ENCODE results near the gene AGAP5. TPM values are rescaled to one million over a fixed set of nuclear protein-coding genes. Genes with fewer than 3 reads are reported as not detected.

The AGAP5 gene
- total and polyA plus RNA-seq, 2 of the 13 experiments (the other 11 are each of a cell fraction or from before 2014, with no cell fraction given): 5.3 to 7.9 TPM

DNA sequence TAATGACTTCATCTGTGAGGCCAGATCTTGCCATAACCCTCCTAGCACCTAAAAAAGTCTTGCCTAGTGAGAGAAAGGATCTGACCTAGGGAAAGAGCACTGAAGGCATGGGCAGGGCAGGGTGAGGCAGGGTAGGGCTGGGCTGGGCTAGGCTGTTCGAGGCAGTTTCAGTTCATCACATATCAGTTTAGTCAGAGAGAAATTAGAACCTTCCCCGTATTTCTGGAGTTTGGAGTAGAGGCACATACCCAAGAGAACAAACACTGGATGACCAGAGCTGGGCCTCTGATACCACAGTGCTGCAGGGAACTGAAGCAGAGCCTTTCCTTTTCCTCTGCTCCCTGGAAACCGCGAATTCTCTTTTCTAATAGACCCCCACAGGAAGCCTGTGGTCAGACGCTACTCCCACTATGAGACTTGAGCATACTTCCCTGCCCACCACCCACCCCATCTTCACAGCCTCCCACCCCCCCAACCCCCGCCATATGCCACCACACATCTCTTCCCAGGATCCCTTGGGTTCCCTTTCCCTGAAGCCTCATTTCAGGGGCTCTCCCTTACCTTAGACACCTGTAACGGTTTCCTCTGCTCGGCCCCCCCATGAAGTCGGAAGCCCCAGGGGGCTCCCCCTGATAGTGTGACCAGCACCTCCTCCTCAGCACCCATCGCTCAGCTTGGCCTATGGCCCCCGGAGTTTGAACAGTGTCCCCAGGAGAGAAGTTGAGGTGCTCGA lies 42.5 kb downstream of the AGAP5 start:
- DNase-seq (ENCODE audit: low spot score): no peak
- H3K79me2 ChIP-seq (ENCODE audit: insufficient read depth, low read length): no peaks in the 10 kb centered on the region
- peaks cover 0 to 6% of the 10 kb centered on the region in 2 experiments; a peak in 1 of 5 replicates for H3K27me3 ChIP-seq (ENCODE audit: control insufficient read depth in 1 of 2, insufficient read depth in 2 of 2, low read length in 2 of 2)
- no peak for FAIRE-seq
- no TSS peak for BruUV-seq (replicated peaks)
- ATAC-seq: no peak
- H2AFZ ChIP-seq (ENCODE audit: low read length): no peak overlapping the region
- 28% methylated on average over 12 of the region's 12 CpGs for WGBS (ENCODE audit: low lambda C conversion rate)
- peak overlapping the region; percentile 20; the same call in 1 of the 2 replicates for H3K4me2 ChIP-seq (ENCODE audit: low read depth, low read length)
- no peaks in the 10 kb centered on the region for H3K36me3 ChIP-seq (replicated peaks in 1 of 2; ENCODE audit: control insufficient read depth in 1 of 2, insufficient read depth in 2 of 2, low read length in 2 of 2)
- no peak overlapping the region for H3K4me3 ChIP-seq (replicated peaks in 1 of 3; ENCODE audit: insufficient read depth in 1 of 3, low read depth in 2 of 3, low read length in 3 of 3)
- POLR2A ChIA-PET: no interaction called here
- no peaks in the 10 kb centered on the region for H3K9me3 ChIP-seq (ENCODE audit: low read length)
- H3K9ac ChIP-seq (ENCODE audit: insufficient read depth, low read depth, low read length): no peak overlapping the region
- intact Hi-C loops (cut with micrococcal nuclease; ENCODE audit: unreplicated experiment) (no loop called here), in situ Hi-C loops (cut with HindIII; ENCODE audit: extremely low pct_ligation_motif_present, low pct_unique_long_range_greater_than_20kb) (no loop called here)
- TF ChIP-seq ZNF746 (CRISPR knock-in tag; IDR thresholded peaks at IDR 0.05) (no peak), HMGA1 (CRISPR knock-in tag; conservative IDR thresholded peaks at IDR 0.05) (no peak), ZNF652 (CRISPR knock-in tag; IDR thresholded peaks at IDR 0.05; ENCODE audit: borderline replicate concordance, low read depth) (no peak), RELA (CRISPR knock-in tag; IDR thresholded peaks at IDR 0.05) (no peak), ZNF207 (IDR thresholded peaks at IDR 0.05; ENCODE audit: borderline replicate concordance) (no peak), SRSF1 (optimal IDR thresholded peaks at IDR 0.05; ENCODE audit: low read depth, low read length) (no peak)
- TF ChIP-seq, protein P1, sequence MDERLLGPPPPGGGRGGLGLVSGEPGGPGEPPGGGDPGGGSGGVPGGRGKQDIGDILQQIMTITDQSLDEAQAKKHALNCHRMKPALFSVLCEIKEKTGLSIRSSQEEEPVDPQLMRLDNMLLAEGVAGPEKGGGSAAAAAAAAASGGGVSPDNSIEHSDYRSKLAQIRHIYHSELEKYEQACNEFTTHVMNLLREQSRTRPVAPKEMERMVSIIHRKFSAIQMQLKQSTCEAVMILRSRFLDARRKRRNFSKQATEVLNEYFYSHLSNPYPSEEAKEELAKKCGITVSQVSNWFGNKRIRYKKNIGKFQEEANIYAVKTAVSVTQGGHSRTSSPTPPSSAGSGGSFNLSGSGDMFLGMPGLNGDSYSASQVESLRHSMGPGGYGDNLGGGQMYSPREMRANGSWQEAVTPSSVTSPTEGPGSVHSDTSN (CRISPR knock-in tag; IDR thresholded peaks at IDR 0.05): no peak
- TF ChIP-seq, protein P2, sequence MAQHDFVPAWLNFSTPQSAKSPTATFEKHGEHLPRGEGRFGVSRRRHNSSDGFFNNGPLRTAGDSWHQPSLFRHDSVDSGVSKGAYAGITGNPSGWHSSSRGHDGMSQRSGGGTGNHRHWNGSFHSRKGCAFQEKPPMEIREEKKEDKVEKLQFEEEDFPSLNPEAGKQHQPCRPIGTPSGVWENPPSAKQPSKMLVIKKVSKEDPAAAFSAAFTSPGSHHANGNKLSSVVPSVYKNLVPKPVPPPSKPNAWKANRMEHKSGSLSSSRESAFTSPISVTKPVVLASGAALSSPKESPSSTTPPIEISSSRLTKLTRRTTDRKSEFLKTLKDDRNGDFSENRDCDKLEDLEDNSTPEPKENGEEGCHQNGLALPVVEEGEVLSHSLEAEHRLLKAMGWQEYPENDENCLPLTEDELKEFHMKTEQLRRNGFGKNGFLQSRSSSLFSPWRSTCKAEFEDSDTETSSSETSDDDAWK (CRISPR knock-in tag; IDR thresholded peaks at IDR 0.05): no peak
- no peaks in the 10 kb centered on the region for H4K20me1 ChIP-seq (ENCODE audit: insufficient read depth, low read length)
- CTCF ChIA-PET (ENCODE audit: low intra/inter-chr PET ratio, low total read pairs): no interaction called here
- no peak overlapping the region for H3K27ac ChIP-seq (ENCODE audit: extremely low read length, insufficient read depth, low read length)
- H3K4me1 ChIP-seq (ENCODE audit: insufficient read depth, low read length): 0 out of 2 replicates have a peak, but pooled peaks cover 5% of the 10 kb centered on the region

All from HepG2 (cell line).